ENCODE measurements around the gene HTR7.

The HTR7 gene

GRCh38 chr10:90788968-90789367 is 68.9 kb downstream of the HTR7 start:
- Histone ChIP-seq H3K9me2 (ENCODE audit: low read depth, low read length) (no peaks in the 10 kb centered on the region), H3K9me3 (ENCODE audit: low read length) (no peaks in the 10 kb centered on the region), H3K4me3 (ENCODE audit: low read depth, low read length, poor library complexity, severe bottlenecking) (no peak overlapping the region), H4K20me1 (ENCODE audit: insufficient read depth, low read length) (no peaks in the 10 kb centered on the region), H3K36me3 (ENCODE audit: insufficient read depth, low read length) (no peaks in the 10 kb centered on the region), H2AFZ (ENCODE audit: low read length) (no peak overlapping the region), H3F3A (ENCODE audit: insufficient read depth, low read length) (no peaks in the 10 kb centered on the region), H3K4me1 (ENCODE audit: insufficient read depth, low read length, severe bottlenecking) (no peaks in the 10 kb centered on the region), H3K9ac (ENCODE audit: low read length) (no peak overlapping the region), H3K27ac (ENCODE audit: low read depth, low read length, poor library complexity, severe bottlenecking) (no peak overlapping the region), H3K4me2 (ENCODE audit: low read length) (no peak overlapping the region), H3K27me3 (ENCODE audit: insufficient read depth, low read length) (no peaks in the 10 kb centered on the region), H3K79me2 (ENCODE audit: insufficient read depth, low read length) (no peaks in the 10 kb centered on the region)
- no peak for TF ChIP-seq EZH2 (IDR thresholded peaks at IDR 0.05; ENCODE audit: borderline replicate concordance, low read length)

GRCh38 chr10:90788199-90788491 is 69.7 kb downstream of the HTR7 start:
- H3K27me3 ChIP-seq (ENCODE audit: insufficient read depth, low read length): no peaks in the 10 kb centered on the region
- no peaks in the 10 kb centered on the region for H4K20me1 ChIP-seq (ENCODE audit: insufficient read depth, low read length)
- no peak for TF ChIP-seq EZH2 (IDR thresholded peaks at IDR 0.05; ENCODE audit: borderline replicate concordance, low read length)
- TF ChIP-seq CTCF (IDR thresholded peaks at IDR 0.05; ENCODE audit: low read length): no peak
- H3K36me3 ChIP-seq (ENCODE audit: insufficient read depth, low read length): no peaks in the 10 kb centered on the region
- H3F3A ChIP-seq (ENCODE audit: insufficient read depth, low read length): no peaks in the 10 kb centered on the region
- no peaks in the 10 kb centered on the region for H3K9me3 ChIP-seq (ENCODE audit: low read length)
- H3K9me2 ChIP-seq (ENCODE audit: low read depth, low read length): no peaks in the 10 kb centered on the region
- H3K27ac ChIP-seq (ENCODE audit: low read depth, low read length, poor library complexity, severe bottlenecking): no peak overlapping the region
- H3K4me3 ChIP-seq (ENCODE audit: low read depth, low read length, poor library complexity, severe bottlenecking): no peak overlapping the region
- H3K4me1 ChIP-seq (ENCODE audit: insufficient read depth, low read length, severe bottlenecking): no peaks in the 10 kb centered on the region
- no peak overlapping the region for H3K9ac ChIP-seq (ENCODE audit: low read length)
- no peaks in the 10 kb centered on the region for H3K79me2 ChIP-seq (ENCODE audit: insufficient read depth, low read length)
- H3K4me2 ChIP-seq (ENCODE audit: low read length): no peak overlapping the region
- H2AFZ ChIP-seq (ENCODE audit: low read length): no peak overlapping the region

- H3F3A ChIP-seq (ENCODE audit: insufficient read depth, low read length): no peaks in the 10 kb centered on the region
- H2AFZ ChIP-seq (ENCODE audit: low read length): no peak overlapping the region
- H3K4me2 ChIP-seq (ENCODE audit: low read length): no peak overlapping the region
- H3K9ac ChIP-seq (ENCODE audit: low read length): no peak overlapping the region
- no peak overlapping the region for H3K27ac ChIP-seq (ENCODE audit: low read depth, low read length, poor library complexity, severe bottlenecking)
- no peaks in the 10 kb centered on the region for H3K4me1 ChIP-seq (ENCODE audit: insufficient read depth, low read length, severe bottlenecking)
- peak; percentile 49 for TF ChIP-seq CTCF (IDR thresholded peaks at IDR 0.05; ENCODE audit: low read length)
- TF ChIP-seq EZH2 (IDR thresholded peaks at IDR 0.05; ENCODE audit: borderline replicate concordance, low read length): no peak
- H3K9me2 ChIP-seq (ENCODE audit: low read depth, low read length): no peaks in the 10 kb centered on the region
- no peak overlapping the region for H3K4me3 ChIP-seq (ENCODE audit: low read depth, low read length, poor library complexity, severe bottlenecking)
- H3K9me3 ChIP-seq (ENCODE audit: low read length): no peaks in the 10 kb centered on the region
- no peaks in the 10 kb centered on the region for H3K27me3 ChIP-seq (ENCODE audit: insufficient read depth, low read length)
- no peaks in the 10 kb centered on the region for H4K20me1 ChIP-seq (ENCODE audit: insufficient read depth, low read length)
- H3K79me2 ChIP-seq (ENCODE audit: insufficient read depth, low read length): no peaks in the 10 kb centered on the region
- H3K36me3 ChIP-seq (ENCODE audit: insufficient read depth, low read length): no peaks in the 10 kb centered on the region
Measured at GRCh38 chr10:90787393-90788198, 70.2 kb downstream of the HTR7 start.

- Histone ChIP-seq H3K9me3 (ENCODE audit: low read length) (no peaks in the 10 kb centered on the region), H3K9ac (ENCODE audit: low read length) (no peak overlapping the region)
- TF ChIP-seq EZH2 (IDR thresholded peaks at IDR 0.05; ENCODE audit: borderline replicate concordance, low read length): no peak
- TF ChIP-seq CTCF (IDR thresholded peaks at IDR 0.05; ENCODE audit: low read length): no peak
Measured at GRCh38 chr10:90785782-90786181, 72.1 kb downstream of the HTR7 start.

More at GRCh38 chr10:90785782-90786181, 72.1 kb downstream of the HTR7 start:
- H2AFZ ChIP-seq (ENCODE audit: low read length): no peak overlapping the region
- H4K20me1 ChIP-seq (ENCODE audit: insufficient read depth, low read length): no peaks in the 10 kb centered on the region
- H3K27me3 ChIP-seq (ENCODE audit: insufficient read depth, low read length): no peaks in the 10 kb centered on the region
- H3K79me2 ChIP-seq (ENCODE audit: insufficient read depth, low read length): no peaks in the 10 kb centered on the region
- H3K9me2 ChIP-seq (ENCODE audit: low read depth, low read length): no peaks in the 10 kb centered on the region
- H3K4me2 ChIP-seq (ENCODE audit: low read length): no peak overlapping the region
- H3K27ac ChIP-seq (ENCODE audit: low read depth, low read length, poor library complexity, severe bottlenecking): no peak overlapping the region
- H3K4me1 ChIP-seq (ENCODE audit: insufficient read depth, low read length, severe bottlenecking): no peaks in the 10 kb centered on the region
- H3F3A ChIP-seq (ENCODE audit: insufficient read depth, low read length): no peaks in the 10 kb centered on the region
- no peaks in the 10 kb centered on the region for H3K36me3 ChIP-seq (ENCODE audit: insufficient read depth, low read length)
- no peak overlapping the region for H3K4me3 ChIP-seq (ENCODE audit: low read depth, low read length, poor library complexity, severe bottlenecking)

Measured in OCI-LY1 (cell line).